IMR-90 (cell line): Measurements from ENCODE around the gene DCST2. TPM values are rescaled to one million over a fixed set of nuclear protein-coding genes. Genes with fewer than 3 reads are reported as not detected.

Experiments
- ATAC-seq: fragments of 200-7000 bp; cut with Tn5 transposase; 2 replicates; pipeline ENCODE4 v1.9.1; 2020; ENCODE audit warnings: low read depth, mild to moderate bottlenecking, moderate library complexity
- BruUV-seq: library from RNA; stranded (reverse); fragments of 400-500 nt; replicated peaks from 2 replicates; lab custom pipeline; 2021; lab: Mats Ljungman, UMichigan
- CTCF ChIA-PET: fragments of 300-600 bp; formaldehyde crosslinking; extraction: SDS; loops from one replicate; lab custom pipeline; 2021; ENCODE audit warnings: antibody characterized with exemption; lab: Yijun Ruan, JAX
- POLR2A ChIA-PET: fragments of 300-600 bp; sonication (Branson Sonifier 250); formaldehyde crosslinking; loops from one replicate; lab custom pipeline; 2022; ENCODE audit warnings: antibody characterized with exemption; ENCODE audit not compliant: unreplicated experiment; lab: Charles Lee
- DNase-seq: peaks from one replicate; pipeline ENCODE4 v3.0.0; 2013
- H2AFZ ChIP-seq: replicated peaks from 2 replicates; pipeline ENCODE3; 2013; ENCODE audit warnings: low read length, mild to moderate bottlenecking; ENCODE audit not compliant: poor library complexity
- H2AK5ac ChIP-seq: 2 replicates; pipeline ENCODE4 v1.6.1; 2013; ENCODE audit warnings: low read depth, low read length, inconsistent platforms
- H2AK9ac ChIP-seq: replicated peaks from 2 replicates; pipeline ENCODE3; 2013; ENCODE audit warnings: mild to moderate bottlenecking, low read depth, low read length, moderate library complexity; ENCODE audit not compliant: poor library complexity
- H2BK120ac ChIP-seq: 2 replicates; pipeline ENCODE4 v1.6.1; 2013; ENCODE audit warnings: low read depth, low read length, inconsistent platforms
- H2BK15ac ChIP-seq: 3 replicates; pipeline ENCODE4 v1.6.1; 2013; ENCODE audit warnings: low read depth, low read length, inconsistent platforms
- H2BK20ac ChIP-seq: 2 replicates; pipeline ENCODE4 v1.6.1; 2013; ENCODE audit warnings: low read depth, mild to moderate bottlenecking, inconsistent platforms, low read length, moderate library complexity
- H2BK5ac ChIP-seq: 2 replicates; pipeline ENCODE4 v1.6.1; 2013; ENCODE audit warnings: mild to moderate bottlenecking, low read depth, low read length, inconsistent platforms; ENCODE audit not compliant: poor library complexity, severe bottlenecking
- H3K14ac ChIP-seq: replicated peaks from 2 replicates; pipeline ENCODE4 v1.6.1; 2013; ENCODE audit warnings: low read depth, low read length, inconsistent platforms
- H3K18ac ChIP-seq: 2 replicates; pipeline ENCODE4 v1.6.1; 2013; ENCODE audit warnings: low read depth, low read length, control low read depth
- H3K23ac ChIP-seq: 2 replicates; pipeline ENCODE4 v1.6.1; 2013; ENCODE audit warnings: low read depth, low read length, inconsistent platforms
- H3K27ac ChIP-seq: 2 replicates; pipeline ENCODE4 v1.5.1; 2013; ENCODE audit warnings: mild to moderate bottlenecking, control low read depth, low read length; ENCODE audit not compliant: insufficient read depth
- H3K27me3 ChIP-seq: 2 replicates; pipeline ENCODE4 v1.6.1; 2013; ENCODE audit warnings: low read length; ENCODE audit not compliant: control insufficient read depth, insufficient read depth
- H3K36me3 ChIP-seq: 2 replicates; pipeline ENCODE4 v1.6.1; 2013; ENCODE audit warnings: low read length, mixed read lengths; ENCODE audit not compliant: control insufficient read depth, insufficient read depth
- H3K4ac ChIP-seq: 2 replicates; pipeline ENCODE4 v1.6.1; 2013; ENCODE audit warnings: low read depth, low read length, inconsistent platforms
- H3K4me1 ChIP-seq: 2 replicates; pipeline ENCODE4 v1.6.1; 2013; ENCODE audit warnings: low read length, mixed read lengths; ENCODE audit not compliant: control insufficient read depth, insufficient read depth
- H3K4me2 ChIP-seq: 2 replicates; pipeline ENCODE4 v1.6.1; 2013; ENCODE audit warnings: low read depth, mild to moderate bottlenecking, control low read depth, low read length, moderate library complexity
- H3K4me3 ChIP-seq: 2 replicates; pipeline ENCODE4 v1.5.1; 2013; ENCODE audit warnings: low read depth, mild to moderate bottlenecking, control low read depth, low read length, moderate library complexity; ENCODE audit not compliant: insufficient read depth
- H3K56ac ChIP-seq: 2 replicates; pipeline ENCODE4 v1.6.1; 2013; ENCODE audit warnings: low read length, inconsistent platforms; ENCODE audit not compliant: insufficient read depth; ENCODE audit errors: extremely low read depth
- H3K79me1 ChIP-seq, 2 experiments: 2 replicates each; pipeline ENCODE4 v1.6.1; 2013; ENCODE audit warnings: low read length in 2 of 2, inconsistent platforms in 1 of 2, low read depth in 1 of 2
- H3K9ac ChIP-seq: 2 replicates; pipeline ENCODE4 v1.6.1; 2013; ENCODE audit warnings: low read depth, low read length, control low read depth
- H3K9me1 ChIP-seq: 2 replicates; pipeline ENCODE4 v1.6.1; 2013; ENCODE audit warnings: low read length, inconsistent platforms; ENCODE audit not compliant: insufficient read depth
- H3K9me3 ChIP-seq: 2 replicates; pipeline ENCODE4 v1.6.1; 2013; ENCODE audit warnings: low read length; ENCODE audit not compliant: control insufficient read depth, insufficient read depth
- H4K20me1 ChIP-seq: 2 replicates; pipeline ENCODE4 v1.6.1; 2013; ENCODE audit warnings: low read length, inconsistent platforms; ENCODE audit not compliant: insufficient read depth
- H4K5ac ChIP-seq: 2 replicates; pipeline ENCODE4 v1.6.1; 2013; ENCODE audit warnings: mild to moderate bottlenecking, low read depth, low read length, control low read depth
- H4K8ac ChIP-seq, 2 experiments: 2 replicates each; pipeline ENCODE4 v1.6.1; 2013; ENCODE audit warnings: low read depth in 2 of 2, low read length in 2 of 2, control low read depth in 1 of 2, inconsistent platforms in 1 of 2
- H4K91ac ChIP-seq: 2 replicates; pipeline ENCODE4 v1.6.1; 2013; ENCODE audit warnings: low read depth, low read length, inconsistent platforms; ENCODE audit not compliant: insufficient read depth
- BHLHE40 ChIP-seq: fragments of 150-350 bp; IDR thresholded peaks from 2 replicates; pipeline ENCODE4 v1.6.1; 2016; ENCODE audit warnings: mild to moderate bottlenecking, low read depth, low read length
- CHD1 ChIP-seq: IDR thresholded peaks from 2 replicates; pipeline ENCODE4 v1.6.1; 2012; ENCODE audit warnings: low read depth, low read length, improper control_type of control experiment
- ELK1 ChIP-seq: fragments of 150-350 bp; IDR thresholded peaks from 2 replicates; pipeline ENCODE4 v1.6.1; 2016; ENCODE audit warnings: low read depth, mild to moderate bottlenecking, low read length, moderate library complexity, borderline replicate concordance
- MAFK ChIP-seq: IDR thresholded peaks from 2 replicates; pipeline ENCODE4 v1.6.1; 2012; ENCODE audit warnings: low read depth, low read length, improper control_type of control experiment
- MAZ ChIP-seq: IDR thresholded peaks from 2 replicates; pipeline ENCODE4 v1.6.1; 2012; ENCODE audit warnings: low read depth, mild to moderate bottlenecking, low read length, improper control_type of control experiment, moderate library complexity, borderline replicate concordance
- MXI1 ChIP-seq: IDR thresholded peaks from 2 replicates; pipeline ENCODE4 v1.6.1; 2012; ENCODE audit warnings: low read depth, mild to moderate bottlenecking, low read length, moderate library complexity, borderline replicate concordance
- NFE2L2 ChIP-seq: fragments of 150-350 bp; IDR thresholded peaks from 2 replicates; pipeline ENCODE4 v1.6.1; 2016; ENCODE audit warnings: low read depth, mild to moderate bottlenecking, low read length
- POLR2A ChIP-seq: IDR thresholded peaks from 2 replicates; pipeline ENCODE4 v1.6.1; 2012; ENCODE audit warnings: mild to moderate bottlenecking, low read depth, low read length
- RAD21 ChIP-seq: IDR thresholded peaks from 2 replicates; pipeline ENCODE4 v1.6.1; 2012; ENCODE audit warnings: low read length, improper control_type of control experiment
- RCOR1 ChIP-seq: IDR thresholded peaks from 2 replicates; pipeline ENCODE4 v1.6.1; 2012; ENCODE audit warnings: mild to moderate bottlenecking, low read length, improper control_type of control experiment; ENCODE audit not compliant: insufficient replicate concordance
- RFX5 ChIP-seq: IDR thresholded peaks from 2 replicates; pipeline ENCODE4 v1.8.0; 2012; ENCODE audit warnings: low read depth, mild to moderate bottlenecking, low read length, moderate library complexity
- SMC3 ChIP-seq: fragments of 150-350 bp; IDR thresholded peaks from 2 replicates; pipeline ENCODE4 v1.6.1; 2016; ENCODE audit warnings: low read depth, mild to moderate bottlenecking, antibody characterized with exemption, low read length, moderate library complexity
- WGBS, 2 experiments: methylation state at CpG; one replicate each; pipeline versions ENCODE4 v1.1.5 to v1.1.7; 2013; ENCODE audit warnings: missing lambda C conversion rate in 2 of 2; ENCODE audit not compliant: insufficient read length in 1 of 2; ENCODE audit errors: extremely low coverage in 2 of 2; 5-methylcytosine and 5-hydroxymethylcytosine counted together
- dilution Hi-C: fragments of 300-500 bp; cut with HindIII; formaldehyde crosslinking; loops from one replicate; pipeline ENCODE4 v1.14.3; 2018; ENCODE audit warnings: low sequenced_read_pairs; ENCODE audit not compliant: unreplicated experiment
- in situ Hi-C: fragments of 300-500 bp; cut with MboI; formaldehyde crosslinking; loops from 3 replicates; pipeline ENCODE4 v1.14.3; 2019; ENCODE audit warnings: low sequenced_read_pairs, inconsistent platforms, mixed read lengths
- intact Hi-C: fragments of 100-400 bp; cut with micrococcal nuclease; formaldehyde crosslinking; loops from 2 replicates; pipeline ENCODE4 v1.10.0; 2022
- polyA plus RNA-seq, 3 experiments: library from polyadenylated mRNA; depleted of rRNA; stranded (reverse); fragments of >200 nt; gene quantifications; 2 replicates each; pipeline ENCODE4 v1.2.3, GENCODE V29; 2012; ENCODE audit warnings: low replicate concordance in 1 of 3
- total RNA-seq: library from RNA; depleted of rRNA; stranded (reverse); fragments of >200 nt; gene quantifications from 2 replicates; pipeline ENCODE4 v1.2.3, GENCODE V29; 2012
- TF ChIP-seq, protein P1 (sequence below): fragments of 150-350 bp; IDR thresholded peaks from 2 replicates; pipeline ENCODE4 v1.6.1; 2017; ENCODE audit warnings: mild to moderate bottlenecking, antibody characterized with exemption, low read length, low read depth

Gene DCST2
- total and polyA plus RNA-seq, 2 of the 4 experiments (the other 2 are of a cell fraction) = 0.14 TPM; not detected in 1

DNA sequence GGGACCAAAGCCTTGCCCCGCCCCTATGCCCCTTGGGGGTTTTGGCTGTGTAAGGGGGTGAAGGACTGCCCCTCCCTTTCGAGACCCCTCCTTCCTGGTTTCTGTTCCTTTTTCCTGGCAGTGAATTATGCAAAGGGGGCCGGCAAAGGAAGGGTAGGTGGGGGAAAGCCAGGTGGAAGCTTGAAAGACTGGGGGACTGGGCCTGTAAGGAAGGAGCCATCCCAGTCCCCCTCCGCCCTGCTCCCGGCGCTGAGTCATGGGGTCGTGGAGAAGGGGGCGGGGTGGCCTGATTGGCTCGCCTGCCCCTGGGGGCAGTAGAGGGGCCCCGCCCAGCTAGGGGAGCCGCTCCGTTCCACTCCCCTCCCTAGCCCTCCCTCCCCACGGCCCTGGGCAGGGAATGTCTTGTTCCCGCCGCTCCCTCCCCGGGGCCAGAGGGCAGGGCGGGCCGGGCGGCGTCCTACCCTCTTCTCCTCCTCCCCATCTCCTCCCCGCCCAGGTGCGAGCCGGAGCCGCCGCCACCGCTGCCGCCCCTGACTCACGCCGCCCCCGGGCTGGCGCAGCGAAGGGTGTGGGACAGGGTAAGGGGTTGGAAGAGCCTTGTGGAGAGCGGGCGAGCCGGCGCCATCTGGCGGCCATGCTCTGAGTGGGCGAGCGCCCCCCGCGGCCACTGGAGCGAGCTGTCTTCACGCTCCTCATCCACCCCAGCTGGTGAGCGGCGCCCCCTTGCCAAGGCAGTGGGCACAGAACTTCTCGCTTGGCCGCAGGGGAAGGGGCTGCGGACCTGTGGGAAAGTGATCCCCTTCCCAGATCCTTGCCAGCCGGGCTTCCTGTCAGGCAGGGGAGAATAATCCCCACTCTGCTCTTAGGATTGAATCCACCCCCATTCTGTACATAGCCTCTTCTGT lies 16.3 kb downstream of the DCST2 start:
- H3K27ac ChIP-seq = peak overlapping the region; percentile 41
- CTCF ChIA-PET = interaction anchor here (1.0 to 2.3 kb wide), 7 partner anchors 10 to 48 kb away, joined by 3 to 7 read pairs (median 4); no protein-coding TSS in a partner anchor
- TF ChIP-seq NFE2L2 (no peak), RAD21 (peak; percentile 83), MXI1 (peak; percentile 73; the same call in 1 of the 2 replicates), CHD1 (no peak), MAZ (peak; percentile 86), MAFK (peak; percentile 15; the same call in 1 of the 2 replicates), RFX5 (peak; percentile 4; the same call in 1 of the 2 replicates), BHLHE40 (0 out of 2 replicates have a peak, but pooled peaks have one; percentile 34), RCOR1 (peak; percentile 32), POLR2A (no peak), SMC3 (peak; percentile 95), ELK1 (no peak)
- TF ChIP-seq, protein P1, sequence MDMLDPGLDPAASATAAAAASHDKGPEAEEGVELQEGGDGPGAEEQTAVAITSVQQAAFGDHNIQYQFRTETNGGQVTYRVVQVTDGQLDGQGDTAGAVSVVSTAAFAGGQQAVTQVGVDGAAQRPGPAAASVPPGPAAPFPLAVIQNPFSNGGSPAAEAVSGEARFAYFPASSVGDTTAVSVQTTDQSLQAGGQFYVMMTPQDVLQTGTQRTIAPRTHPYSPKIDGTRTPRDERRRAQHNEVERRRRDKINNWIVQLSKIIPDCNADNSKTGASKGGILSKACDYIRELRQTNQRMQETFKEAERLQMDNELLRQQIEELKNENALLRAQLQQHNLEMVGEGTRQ = no peak

More for the DNA sequence above, 16.3 kb downstream of the DCST2 start:
- 0 out of 2 replicates have a peak, but pooled peaks cover 2% of the 10 kb centered on the region for H3K9me1 ChIP-seq
- DNase-seq (peak; percentile 83), ATAC-seq (peak; percentile 94)
- H2BK120ac ChIP-seq = peak overlapping the region; percentile 50; the same call in 1 of the 2 replicates
- H2AFZ ChIP-seq = peak overlapping the region; percentile 91
- peak overlapping the region; percentile 50 for H3K9ac ChIP-seq
- peaks cover 6% of the 10 kb centered on the region; the same call in 1 of the 2 replicates for H3K4me1 ChIP-seq
- dilution Hi-C loops = no loop called here
- H4K20me1 ChIP-seq = peaks cover 8% of the 10 kb centered on the region
- H3K27me3 ChIP-seq = no peaks in the 10 kb centered on the region
- peak overlapping the region; percentile 95 for H2AK9ac ChIP-seq
- no peak overlapping the region for H3K23ac ChIP-seq
- no TSS peak for BruUV-seq
- peak overlapping the region; percentile 44 for H2BK5ac ChIP-seq
- peak overlapping the region; percentile 64 for H2AK5ac ChIP-seq
- in situ Hi-C loops = no loop called here
- H4K8ac ChIP-seq = peak overlapping the region; percentile 52 to 71; a peak in 3 of 4 replicates
- H3K4ac ChIP-seq = peak overlapping the region; percentile 72
- H3K9me3 ChIP-seq = no peaks in the 10 kb centered on the region
- H2BK20ac ChIP-seq = no peak overlapping the region
- H2BK15ac ChIP-seq = no peak overlapping the region; the same call in 2 of the 3 replicates
- no CpG with 5 or more reads among the region's 49 CpGs for WGBS, 2 experiments
- peaks cover 0 to 11% of the 10 kb centered on the region in 2 experiments; a peak in 1 of 4 replicates for H3K79me1 ChIP-seq
- intact Hi-C loops = loop anchor here (1.0 kb wide), 1 partner anchor 61 kb away; the partner anchor contains the start of gene PBXIP1
- no peak overlapping the region for H3K18ac ChIP-seq
- H3K36me3 ChIP-seq = peaks cover 22% of the 10 kb centered on the region
- H3K56ac ChIP-seq = no peak overlapping the region; the same call in 1 of the 2 replicates
- H3K4me3 ChIP-seq = peak overlapping the region; percentile 41
- POLR2A ChIA-PET = interaction anchor here (0.6 kb wide), 1 partner anchor 61 kb away, joined by 7 read pairs; the partner anchor contains the start of gene PBXIP1
- peak overlapping the region; percentile 38; the same call in 1 of the 2 replicates for H4K5ac ChIP-seq
- H3K14ac ChIP-seq = peak overlapping the region; percentile 21
- H4K91ac ChIP-seq = peak overlapping the region; percentile 44
- H3K4me2 ChIP-seq = peak overlapping the region; percentile 71
